Tibial artery (tissue), 4 donors: ENCODE results near the gene MAPK12.

Experiments
- DNase-seq, 2 donors: peaks; one replicate each; pipeline ENCODE4 v3.0.0-alpha.2; 2019
- H3K27ac ChIP-seq, 2 donors: fragments of 200-600 bp; sonication (generic) in 1 of 2; 1 replicate in 1 of 2; 2 replicates in 1 of 2; pipeline ENCODE4 v1.5.1; 2018 to 2019; ENCODE audit warnings: mild to moderate bottlenecking in 1 of 2
- H3K27me3 ChIP-seq, 2 donors: fragments of 200-600 bp; sonication (generic) in 1 of 2; one replicate each; pipeline versions ENCODE4 v1.5.1 to v1.6.0; 2016 to 2019
- H3K36me3 ChIP-seq, 3 donors: fragments of 200-600 bp; sonication (generic) in 2 of 3; one replicate each; pipeline ENCODE4 v1.5.1; 2016 to 2019; ENCODE audit warnings: mild to moderate bottlenecking in 2 of 3
- H3K4me1 ChIP-seq, 4 donors: fragments of 200-600 bp; sonication (generic) in 2 of 4; 1 replicate in 3 of 4; 2 replicates in 1 of 4; pipeline ENCODE4 v1.5.1; 2016 to 2019
- H3K4me3 ChIP-seq, 2 donors: fragments of 200-600 bp; sonication (generic) in 1 of 2; 1 replicate in 1 of 2; 2 replicates in 1 of 2; pipeline ENCODE4 v1.5.1; 2018 to 2019; ENCODE audit warnings: mild to moderate bottlenecking in 2 of 2
- H3K9me3 ChIP-seq, 3 donors: fragments of 200-600 bp; sonication (generic) in 1 of 3; one replicate each; pipeline ENCODE4 v1.5.1; 2016 to 2019
- CTCF ChIP-seq, 2 experiments: fragments of 200-600 bp in 1 of 2; fragments of 450-650 bp in 1 of 2; IDR thresholded peaks; one replicate each; pipeline ENCODE4 v1.5.1; 2017 to 2019; ENCODE audit warnings: antibody characterized with exemption in 2 of 2, mild to moderate bottlenecking in 1 of 2, moderate library complexity in 1 of 2
- intact Hi-C: fragments of 100-400 bp; cut with DNase I; formaldehyde crosslinking; loops from one replicate; pipeline ENCODE4 v1.15.0; 2023; ENCODE audit warnings: low total_unique reads

The MAPK12 gene

GRCh38 chr22:50283821-50284220 lies 22.3 kb upstream of the MAPK12 start:
- no peak overlapping the region for H3K27ac ChIP-seq
- no peaks in the 10 kb centered on the region for H3K27me3 ChIP-seq
- peaks cover 0 to 29% (median 0%) of the 10 kb centered on the region in 4 donors for H3K4me1 ChIP-seq
- intact Hi-C loops: no loop called here
- H3K4me3 ChIP-seq: no peak overlapping the region
- TF ChIP-seq CTCF (IDR thresholded peaks at IDR 0.05): no peak
- H3K9me3 ChIP-seq: no peaks in the 10 kb centered on the region
- no peak for DNase-seq
- H3K36me3 ChIP-seq: peaks cover 90 to 98% (median 95%) of the 10 kb centered on the region in 3 donors

DNA sequence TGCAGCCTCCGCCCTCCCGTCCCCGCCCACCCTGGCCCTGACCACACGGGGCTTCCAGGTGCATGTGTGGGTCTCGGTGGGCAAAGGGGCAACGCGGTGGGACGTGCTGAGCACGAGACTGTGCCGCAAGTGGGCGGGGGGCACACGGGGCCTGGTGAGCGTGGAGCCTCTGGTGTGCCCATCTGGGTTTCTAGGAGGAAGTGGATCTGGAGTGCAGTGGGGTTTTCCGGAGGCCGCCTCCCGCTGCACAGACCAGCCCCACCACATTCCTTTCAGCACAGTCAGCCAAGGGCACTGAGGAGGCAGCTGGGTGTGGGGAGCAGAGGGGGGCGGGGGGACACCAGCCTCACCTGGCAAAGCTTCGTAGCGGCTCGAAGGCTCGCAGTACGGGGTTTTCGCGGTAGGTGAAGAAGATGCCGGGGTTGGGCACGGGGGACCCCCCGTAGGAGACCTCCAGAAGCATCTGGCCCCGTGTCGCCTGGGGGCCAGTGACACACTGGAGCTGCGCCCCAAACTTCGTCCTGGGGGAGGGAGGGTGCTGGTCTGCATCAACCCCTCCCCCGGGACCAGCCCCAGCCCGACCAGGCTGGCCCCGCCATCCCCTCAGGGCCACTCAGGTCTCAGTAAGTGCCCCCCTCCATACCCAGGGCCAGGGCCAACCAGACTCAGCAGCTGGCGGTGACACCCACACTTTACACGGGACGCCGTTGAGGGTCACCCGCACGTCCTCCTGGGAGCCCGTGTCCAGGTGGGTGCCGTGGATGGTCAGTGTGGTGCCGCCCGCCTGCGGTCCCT lies 21.1 kb upstream of the MAPK12 start:
- TF ChIP-seq CTCF (IDR thresholded peaks at IDR 0.05): no peak
- DNase-seq: no peak
- peaks cover 90 to 98% (median 95%) of the 10 kb centered on the region in 3 donors for H3K36me3 ChIP-seq
- H3K4me3 ChIP-seq: no peak overlapping the region
- peaks cover 0 to 23% (median 0%) of the 10 kb centered on the region in 4 donors for H3K4me1 ChIP-seq
- H3K27me3 ChIP-seq: no peaks in the 10 kb centered on the region
- H3K27ac ChIP-seq: no peak overlapping the region
- no peaks in the 10 kb centered on the region for H3K9me3 ChIP-seq
- intact Hi-C loops: no loop called here

DNA sequence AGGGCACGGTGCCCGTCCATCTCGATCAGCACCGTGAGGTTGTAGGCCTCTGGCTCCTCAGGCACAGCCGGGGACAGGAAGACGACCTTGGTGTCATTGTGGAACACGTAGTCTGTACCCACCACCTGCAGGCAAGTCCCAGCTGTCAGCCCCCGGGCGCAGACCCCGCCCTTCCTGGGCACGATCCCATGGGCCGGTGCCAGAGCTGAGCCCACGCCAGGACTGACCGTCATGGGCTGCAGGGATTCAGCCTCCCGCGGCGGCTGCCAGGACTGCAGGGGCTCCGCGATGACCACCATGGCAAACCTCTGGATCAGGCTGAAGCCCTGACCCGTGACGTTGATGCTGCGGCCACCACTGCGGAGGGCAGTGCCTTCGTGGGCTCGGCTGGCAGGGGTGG lies 20.5 kb upstream of the MAPK12 start:
- intact Hi-C loops: no loop called here
- DNase-seq: no peak
- Histone ChIP-seq H3K27ac (no peak overlapping the region), H3K4me1 (peaks cover 0 to 23% (median 0%) of the 10 kb centered on the region in 4 donors), H3K9me3 (no peaks in the 10 kb centered on the region), H3K27me3 (no peaks in the 10 kb centered on the region), H3K4me3 (no peak overlapping the region), H3K36me3 (peaks cover 90 to 98% (median 95%) of the 10 kb centered on the region in 3 donors)
- TF ChIP-seq CTCF (IDR thresholded peaks at IDR 0.05): no peak

GRCh38 chr22:50281384-50281760 lies 19.9 kb upstream of the MAPK12 start:
- intact Hi-C loops: no loop called here
- peaks cover 87 to 98% (median 95%) of the 10 kb centered on the region in 3 donors for H3K36me3 ChIP-seq
- H3K4me1 ChIP-seq: peaks cover 0 to 19% (median 0%) of the 10 kb centered on the region in 4 donors
- no peaks in the 10 kb centered on the region for H3K27me3 ChIP-seq
- TF ChIP-seq CTCF (IDR thresholded peaks at IDR 0.05): no peak
- DNase-seq: no peak
- no peak overlapping the region for H3K27ac ChIP-seq
- no peak overlapping the region for H3K4me3 ChIP-seq
- no peaks in the 10 kb centered on the region for H3K9me3 ChIP-seq

GRCh38 chr22:50280708-50281383 lies 19.4 kb upstream of the MAPK12 start:
- Histone ChIP-seq H3K27ac (no peak overlapping the region), H3K27me3 (no peaks in the 10 kb centered on the region), H3K36me3 (peaks cover 84 to 98% (median 95%) of the 10 kb centered on the region in 3 donors), H3K4me3 (no peak overlapping the region), H3K9me3 (no peaks in the 10 kb centered on the region), H3K4me1 (peaks cover 0 to 18% (median 0%) of the 10 kb centered on the region in 4 donors)
- intact Hi-C loops: no loop called here
- no peak for DNase-seq
- TF ChIP-seq CTCF (IDR thresholded peaks at IDR 0.05): no peak
